Measurements from ENCODE around the gene GSDME. TPM values are rescaled to one million over a fixed set of nuclear protein-coding genes. Genes with fewer than 3 reads are reported as not detected.

The GSDME gene
- total RNA-seq, 4 donors from 2014 or later: 0.87 to 16.3 (median 10.4) TPM

GRCh38 chr7:24793982-24794648 lies 36.9 kb upstream of the GSDME start:
- Histone ChIP-seq H3K4me3 (no peak overlapping the region), H3K27ac (no peak overlapping the region), H3K36me3 (no peaks in the 10 kb centered on the region), H3K27me3 (no peaks in the 10 kb centered on the region), H3K9me3 (no peaks in the 10 kb centered on the region), H3K4me1 (no peaks in the 10 kb centered on the region)
- 70 to 75% methylated on average over 9 of the region's 9 CpGs for WGBS, 2 donors
- intact Hi-C loops (cut with DNase I): no loop called here
- TF ChIP-seq POLR2A (IDR thresholded peaks at IDR 0.05) (no peak), CTCF (IDR thresholded peaks at IDR 0.05) (no peak)
- no peak for DNase-seq

GRCh38 chr7:24788961-24789576 lies 31.8 kb upstream of the GSDME start:
- H3K4me3 ChIP-seq: no peak overlapping the region
- no peaks in the 10 kb centered on the region for H3K4me1 ChIP-seq
- H3K9me3 ChIP-seq: no peaks in the 10 kb centered on the region
- no peak for DNase-seq
- no peak for TF ChIP-seq CTCF (IDR thresholded peaks at IDR 0.05)
- no peak for TF ChIP-seq POLR2A (IDR thresholded peaks at IDR 0.05)
- WGBS, 2 donors: 86 to 89% methylated on average over 8 to 10 of the region's 10 CpGs
- no peaks in the 10 kb centered on the region for H3K27me3 ChIP-seq
- H3K36me3 ChIP-seq: no peaks in the 10 kb centered on the region
- intact Hi-C loops (cut with DNase I): no loop called here
- H3K27ac ChIP-seq: no peak overlapping the region

GRCh38 chr7:24788075-24788474 lies 30.8 kb upstream of the GSDME start:
- TF ChIP-seq CTCF (IDR thresholded peaks at IDR 0.05) (no peak), POLR2A (IDR thresholded peaks at IDR 0.05) (no peak)
- 93 to 97% methylated on average over 9 of the region's 9 CpGs for WGBS, 2 donors
- Histone ChIP-seq H3K4me3 (no peak overlapping the region), H3K27me3 (no peaks in the 10 kb centered on the region), H3K27ac (no peak overlapping the region), H3K36me3 (no peaks in the 10 kb centered on the region), H3K9me3 (no peaks in the 10 kb centered on the region), H3K4me1 (no peaks in the 10 kb centered on the region)
- no peak for DNase-seq
- intact Hi-C loops (cut with DNase I): no loop called here

- H3K9me3 ChIP-seq: no peaks in the 10 kb centered on the region
- TF ChIP-seq CTCF (IDR thresholded peaks at IDR 0.05) (no peak), POLR2A (IDR thresholded peaks at IDR 0.05) (no peak)
- H3K27me3 ChIP-seq: no peaks in the 10 kb centered on the region
- intact Hi-C loops (cut with DNase I): no loop called here
- no peak for DNase-seq
- no peaks in the 10 kb centered on the region for H3K4me1 ChIP-seq
- H3K36me3 ChIP-seq: no peaks in the 10 kb centered on the region
- no peak overlapping the region for H3K27ac ChIP-seq
- H3K4me3 ChIP-seq: no peak overlapping the region
- 32 to 59% methylated on average over 5 of the region's 5 CpGs for WGBS, 2 donors
These were observed 29.7 kb upstream of the GSDME start for GRCh38 chr7:24786941-24787340.

- DNase-seq: no peak
- Histone ChIP-seq H3K27me3 (no peaks in the 10 kb centered on the region), H3K36me3 (no peaks in the 10 kb centered on the region), H3K4me1 (no peaks in the 10 kb centered on the region), H3K27ac (no peak overlapping the region), H3K4me3 (no peak overlapping the region), H3K9me3 (no peaks in the 10 kb centered on the region)
- WGBS, 2 donors: 81 to 84% methylated on average over 4 of the region's 4 CpGs
- TF ChIP-seq CTCF (IDR thresholded peaks at IDR 0.05) (no peak), POLR2A (IDR thresholded peaks at IDR 0.05) (no peak)
- intact Hi-C loops (cut with DNase I): no loop called here
These were observed 29.0 kb upstream of the GSDME start for GRCh38 chr7:24786306-24786705.
